Suprapubic skin (tissue), 3 donors: ENCODE results near the gene STK32B.

Experiments used
- POLR2A ChIP-seq, 2 donors: fragments of 450-650 bp; IDR thresholded peaks; one replicate each; pipeline ENCODE4 v1.6.1; 2017; ENCODE audit warnings: antibody characterized with exemption in 2 of 2, mild to moderate bottlenecking in 2 of 2, moderate library complexity in 2 of 2
- TF ChIP-seq, protein P1 (sequence below), 2 donors: fragments of 200-600 bp in 1 of 2; fragments of 450-650 bp in 1 of 2; sonication (generic) in 1 of 2; IDR thresholded peaks; one replicate each; pipeline ENCODE4 v1.5.1; 2016 to 2019; ENCODE audit warnings: antibody characterized with exemption in 2 of 2, mild to moderate bottlenecking in 1 of 2, moderate library complexity in 1 of 2

DNA sequence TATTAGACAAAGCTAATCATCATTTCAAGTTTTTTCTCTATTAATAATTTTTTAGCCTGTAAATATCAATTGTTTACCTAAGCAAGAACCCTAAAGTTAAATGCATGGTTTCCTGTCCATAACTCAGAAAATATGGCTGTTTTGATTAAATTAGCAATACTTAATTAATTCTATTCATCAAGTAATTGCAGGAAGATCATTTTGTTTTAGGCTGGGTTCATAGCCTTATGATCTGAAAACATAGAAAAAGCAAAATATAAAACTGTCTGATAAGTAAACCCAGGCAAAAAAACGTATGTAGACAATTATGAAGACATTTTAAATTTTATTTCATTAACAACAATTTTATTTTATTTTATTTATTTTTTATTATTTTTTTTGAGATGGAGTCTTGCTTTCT lies 438.0 kb downstream of the STK32B start:
- TF ChIP-seq, protein P1, sequence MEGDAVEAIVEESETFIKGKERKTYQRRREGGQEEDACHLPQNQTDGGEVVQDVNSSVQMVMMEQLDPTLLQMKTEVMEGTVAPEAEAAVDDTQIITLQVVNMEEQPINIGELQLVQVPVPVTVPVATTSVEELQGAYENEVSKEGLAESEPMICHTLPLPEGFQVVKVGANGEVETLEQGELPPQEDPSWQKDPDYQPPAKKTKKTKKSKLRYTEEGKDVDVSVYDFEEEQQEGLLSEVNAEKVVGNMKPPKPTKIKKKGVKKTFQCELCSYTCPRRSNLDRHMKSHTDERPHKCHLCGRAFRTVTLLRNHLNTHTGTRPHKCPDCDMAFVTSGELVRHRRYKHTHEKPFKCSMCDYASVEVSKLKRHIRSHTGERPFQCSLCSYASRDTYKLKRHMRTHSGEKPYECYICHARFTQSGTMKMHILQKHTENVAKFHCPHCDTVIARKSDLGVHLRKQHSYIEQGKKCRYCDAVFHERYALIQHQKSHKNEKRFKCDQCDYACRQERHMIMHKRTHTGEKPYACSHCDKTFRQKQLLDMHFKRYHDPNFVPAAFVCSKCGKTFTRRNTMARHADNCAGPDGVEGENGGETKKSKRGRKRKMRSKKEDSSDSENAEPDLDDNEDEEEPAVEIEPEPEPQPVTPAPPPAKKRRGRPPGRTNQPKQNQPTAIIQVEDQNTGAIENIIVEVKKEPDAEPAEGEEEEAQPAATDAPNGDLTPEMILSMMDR (IDR thresholded peaks at IDR 0.05), result no peak
- no peak for TF ChIP-seq POLR2A (IDR thresholded peaks at IDR 0.05)
